ENCODE measurements around the gene FAM24B.

DNA sequence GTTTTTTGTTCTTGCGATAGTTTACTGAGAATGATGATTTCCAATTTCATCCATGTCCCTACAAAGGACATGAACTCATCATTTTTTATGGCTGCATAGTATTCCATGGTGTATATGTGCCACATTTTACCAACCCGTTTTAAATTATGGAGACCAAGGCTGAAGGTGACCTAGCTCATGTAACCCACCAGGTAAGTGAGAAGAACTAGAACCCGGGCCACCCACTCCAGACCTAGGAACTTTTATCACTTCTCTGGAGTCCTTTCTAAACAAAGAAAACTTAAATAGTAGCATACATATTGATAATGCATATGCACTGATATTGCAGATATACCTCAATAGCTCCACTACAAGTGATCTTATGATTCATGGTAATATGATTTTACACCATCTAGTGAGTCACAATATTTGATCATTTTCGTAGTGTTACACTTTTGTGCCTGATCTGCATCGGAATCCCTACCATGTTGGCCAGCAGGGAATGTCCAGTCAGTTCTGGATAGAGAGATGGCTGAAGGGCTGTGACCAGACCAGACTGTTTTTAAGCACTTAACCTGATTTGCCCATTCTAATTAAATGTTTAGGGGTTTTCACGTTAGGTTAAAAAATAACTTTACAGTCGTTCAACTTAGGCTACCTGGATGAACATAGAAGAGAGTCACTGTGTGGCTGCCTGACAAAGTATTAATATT is 49.0 kb downstream of the FAM24B start:
- TF ChIP-seq, protein P1, sequence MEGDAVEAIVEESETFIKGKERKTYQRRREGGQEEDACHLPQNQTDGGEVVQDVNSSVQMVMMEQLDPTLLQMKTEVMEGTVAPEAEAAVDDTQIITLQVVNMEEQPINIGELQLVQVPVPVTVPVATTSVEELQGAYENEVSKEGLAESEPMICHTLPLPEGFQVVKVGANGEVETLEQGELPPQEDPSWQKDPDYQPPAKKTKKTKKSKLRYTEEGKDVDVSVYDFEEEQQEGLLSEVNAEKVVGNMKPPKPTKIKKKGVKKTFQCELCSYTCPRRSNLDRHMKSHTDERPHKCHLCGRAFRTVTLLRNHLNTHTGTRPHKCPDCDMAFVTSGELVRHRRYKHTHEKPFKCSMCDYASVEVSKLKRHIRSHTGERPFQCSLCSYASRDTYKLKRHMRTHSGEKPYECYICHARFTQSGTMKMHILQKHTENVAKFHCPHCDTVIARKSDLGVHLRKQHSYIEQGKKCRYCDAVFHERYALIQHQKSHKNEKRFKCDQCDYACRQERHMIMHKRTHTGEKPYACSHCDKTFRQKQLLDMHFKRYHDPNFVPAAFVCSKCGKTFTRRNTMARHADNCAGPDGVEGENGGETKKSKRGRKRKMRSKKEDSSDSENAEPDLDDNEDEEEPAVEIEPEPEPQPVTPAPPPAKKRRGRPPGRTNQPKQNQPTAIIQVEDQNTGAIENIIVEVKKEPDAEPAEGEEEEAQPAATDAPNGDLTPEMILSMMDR (IDR thresholded peaks at IDR 0.05; ENCODE audit: low read depth, low read length, poor library complexity, severe bottlenecking), result no peak
- no peak for TF ChIP-seq EZH2phosphoT487 (IDR thresholded peaks at IDR 0.05; ENCODE audit: borderline replicate concordance, low read length)

Measured in DOHH2 (cell line).